Activated T-helper 9 cell treated with anti-CD3 and anti-CD28 coated beads, Interleukin-2, amount 50 U/mL, for 16 hours (primary cell): ENCODE results near the gene GLT1D1.

Source experiments
- DNase-seq: peaks from one replicate; pipeline ENCODE4 v3.0.0-alpha.2; 2020; ENCODE audit warnings: low read depth

The GLT1D1 gene

GRCh38 chr12:129005829-129006228 lies 152.6 kb downstream of the GLT1D1 start:
- DNase-seq, result no peak

GRCh38 chr12:129009833-129010622 lies 156.8 kb downstream of the GLT1D1 start:
- DNase-seq, result no peak

GRCh38 chr12:129016159-129016558 lies 162.9 kb downstream of the GLT1D1 start:
- DNase-seq, result no peak

GRCh38 chr12:129025055-129025454 lies 171.8 kb downstream of the GLT1D1 start:
- DNase-seq, result no peak

GRCh38 chr12:129028844-129029243 lies 175.6 kb downstream of the GLT1D1 start:
- DNase-seq, result no peak
